Measurements from ENCODE around the gene CYB5B. TPM values are rescaled to one million over a fixed set of nuclear protein-coding genes. Genes with fewer than 3 reads are reported as not detected.

Gene CYB5B
- total RNA-seq, 1 donor from 2014 or later: 39.2 TPM

- Histone ChIP-seq H3K36me3 (ENCODE audit: control insufficient read depth, insufficient read depth, low read length) (no peaks in the 10 kb centered on the region), H3K4me3 (ENCODE audit: low read depth, low read length) (no peak overlapping the region), H3K27me3 (ENCODE audit: control insufficient read depth, insufficient read depth, low read length) (no peaks in the 10 kb centered on the region)
- no peak for DNase-seq (ENCODE audit: low read depth)
- no peak for TF ChIP-seq CTCF (IDR thresholded peaks at IDR 0.05; ENCODE audit: insufficient read depth, low read length, severe bottlenecking)
- no peak for FAIRE-seq
Observed at GRCh38 chr16:69405326-69405725, 19.1 kb upstream of the CYB5B start.

- H3K36me3 ChIP-seq (ENCODE audit: control insufficient read depth, insufficient read depth, low read length): no peaks in the 10 kb centered on the region
- H3K4me3 ChIP-seq (ENCODE audit: low read depth, low read length): no peak overlapping the region
- peak; percentile 75 for DNase-seq (ENCODE audit: low read depth)
- no peak for TF ChIP-seq CTCF (IDR thresholded peaks at IDR 0.05; ENCODE audit: insufficient read depth, low read length, severe bottlenecking)
- FAIRE-seq: no peak
- no peaks in the 10 kb centered on the region for H3K27me3 ChIP-seq (ENCODE audit: control insufficient read depth, insufficient read depth, low read length)
Observed at GRCh38 chr16:69405757-69406156, 18.7 kb upstream of the CYB5B start.

- TF ChIP-seq CTCF (IDR thresholded peaks at IDR 0.05; ENCODE audit: insufficient read depth, low read length, severe bottlenecking): no peak
- FAIRE-seq (no peak), DNase-seq (ENCODE audit: low read depth) (peak; percentile 23)
Observed at GRCh38 chr16:69406780-69407331, 17.6 kb upstream of the CYB5B start.

GRCh38 chr16:69407702-69408323 is 16.6 kb upstream of the CYB5B start:
- no peak for FAIRE-seq
- Histone ChIP-seq H3K27me3 (ENCODE audit: control insufficient read depth, insufficient read depth, low read length) (no peaks in the 10 kb centered on the region), H3K36me3 (ENCODE audit: control insufficient read depth, insufficient read depth, low read length) (no peaks in the 10 kb centered on the region), H3K4me3 (ENCODE audit: low read depth, low read length) (no peak overlapping the region)
- no peak for TF ChIP-seq CTCF (IDR thresholded peaks at IDR 0.05; ENCODE audit: insufficient read depth, low read length, severe bottlenecking)
- no peak for DNase-seq (ENCODE audit: low read depth)

More at GRCh38 chr16:69406780-69407331, 17.6 kb upstream of the CYB5B start:
- Histone ChIP-seq H3K27me3 (ENCODE audit: control insufficient read depth, insufficient read depth, low read length) (no peaks in the 10 kb centered on the region), H3K36me3 (ENCODE audit: control insufficient read depth, insufficient read depth, low read length) (no peaks in the 10 kb centered on the region), H3K4me3 (ENCODE audit: low read depth, low read length) (no peak overlapping the region)

- Histone ChIP-seq H3K27me3 (ENCODE audit: control insufficient read depth, insufficient read depth, low read length) (no peaks in the 10 kb centered on the region), H3K36me3 (ENCODE audit: control insufficient read depth, insufficient read depth, low read length) (no peaks in the 10 kb centered on the region), H3K4me3 (ENCODE audit: low read depth, low read length) (no peak overlapping the region)
- peak; percentile 32 for DNase-seq (ENCODE audit: low read depth)
- FAIRE-seq: no peak
- TF ChIP-seq CTCF (IDR thresholded peaks at IDR 0.05; ENCODE audit: insufficient read depth, low read length, severe bottlenecking): no peak
Observed at GRCh38 chr16:69408475-69408874, 15.9 kb upstream of the CYB5B start.

Measured in bronchial epithelial cell (primary cell).